Measurements from ENCODE around the gene SPATA24.

DNA sequence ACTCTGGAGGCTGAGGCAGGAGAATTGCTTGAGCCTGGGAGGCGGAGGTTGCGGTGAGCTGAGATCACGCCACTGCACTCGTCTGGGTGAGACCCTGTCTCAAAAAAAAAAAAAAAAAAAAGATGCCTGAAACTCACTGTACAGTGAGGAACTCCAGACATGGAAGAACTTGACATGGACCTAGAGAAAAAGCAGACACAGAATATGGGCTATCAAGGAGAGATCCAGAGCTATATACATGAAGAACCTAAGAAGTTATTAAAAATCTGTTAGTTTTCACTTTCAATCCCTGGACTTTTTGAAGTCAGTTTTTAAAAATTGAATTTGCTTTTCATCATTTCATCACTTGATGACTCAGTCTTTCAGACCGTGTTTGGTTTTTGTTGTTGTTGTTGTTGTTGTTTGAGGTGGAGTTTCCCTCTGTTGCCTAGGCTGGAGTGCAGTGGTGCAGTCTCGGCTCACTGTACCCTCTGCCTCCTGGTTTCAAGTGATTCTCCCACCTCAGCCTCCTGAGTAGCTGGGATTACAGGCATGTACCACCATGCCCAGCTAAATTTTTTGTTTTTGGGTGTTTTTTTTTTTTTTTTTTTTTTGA, 42.0 kb downstream of the SPATA24 start:
- no peak for TF ChIP-seq CHD2 (IDR thresholded peaks at IDR 0.05; ENCODE audit: low read depth, low read length)
- TF ChIP-seq SP2 (CRISPR knock-in tag; IDR thresholded peaks at IDR 0.05) = no peak
- TF ChIP-seq TAF1 (CRISPR knock-in tag; IDR thresholded peaks at IDR 0.05) = no peak
- TF ChIP-seq, protein P1, sequence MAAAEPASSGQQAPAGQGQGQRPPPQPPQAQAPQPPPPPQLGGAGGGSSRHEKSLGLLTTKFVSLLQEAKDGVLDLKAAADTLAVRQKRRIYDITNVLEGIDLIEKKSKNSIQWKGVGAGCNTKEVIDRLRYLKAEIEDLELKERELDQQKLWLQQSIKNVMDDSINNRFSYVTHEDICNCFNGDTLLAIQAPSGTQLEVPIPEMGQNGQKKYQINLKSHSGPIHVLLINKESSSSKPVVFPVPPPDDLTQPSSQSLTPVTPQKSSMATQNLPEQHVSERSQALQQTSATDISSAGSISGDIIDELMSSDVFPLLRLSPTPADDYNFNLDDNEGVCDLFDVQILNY (CRISPR knock-in tag; conservative IDR thresholded peaks at IDR 0.05) = no peak
- TF ChIP-seq CREM (IDR thresholded peaks at IDR 0.05) = no peak
- no peak for TF ChIP-seq CREM (CRISPR knock-in tag; IDR thresholded peaks at IDR 0.05)
- TF ChIP-seq, protein P2, sequence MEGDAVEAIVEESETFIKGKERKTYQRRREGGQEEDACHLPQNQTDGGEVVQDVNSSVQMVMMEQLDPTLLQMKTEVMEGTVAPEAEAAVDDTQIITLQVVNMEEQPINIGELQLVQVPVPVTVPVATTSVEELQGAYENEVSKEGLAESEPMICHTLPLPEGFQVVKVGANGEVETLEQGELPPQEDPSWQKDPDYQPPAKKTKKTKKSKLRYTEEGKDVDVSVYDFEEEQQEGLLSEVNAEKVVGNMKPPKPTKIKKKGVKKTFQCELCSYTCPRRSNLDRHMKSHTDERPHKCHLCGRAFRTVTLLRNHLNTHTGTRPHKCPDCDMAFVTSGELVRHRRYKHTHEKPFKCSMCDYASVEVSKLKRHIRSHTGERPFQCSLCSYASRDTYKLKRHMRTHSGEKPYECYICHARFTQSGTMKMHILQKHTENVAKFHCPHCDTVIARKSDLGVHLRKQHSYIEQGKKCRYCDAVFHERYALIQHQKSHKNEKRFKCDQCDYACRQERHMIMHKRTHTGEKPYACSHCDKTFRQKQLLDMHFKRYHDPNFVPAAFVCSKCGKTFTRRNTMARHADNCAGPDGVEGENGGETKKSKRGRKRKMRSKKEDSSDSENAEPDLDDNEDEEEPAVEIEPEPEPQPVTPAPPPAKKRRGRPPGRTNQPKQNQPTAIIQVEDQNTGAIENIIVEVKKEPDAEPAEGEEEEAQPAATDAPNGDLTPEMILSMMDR (CRISPR knock-in tag; IDR thresholded peaks at IDR 0.05) = no peak
- TF ChIP-seq, protein P3, sequence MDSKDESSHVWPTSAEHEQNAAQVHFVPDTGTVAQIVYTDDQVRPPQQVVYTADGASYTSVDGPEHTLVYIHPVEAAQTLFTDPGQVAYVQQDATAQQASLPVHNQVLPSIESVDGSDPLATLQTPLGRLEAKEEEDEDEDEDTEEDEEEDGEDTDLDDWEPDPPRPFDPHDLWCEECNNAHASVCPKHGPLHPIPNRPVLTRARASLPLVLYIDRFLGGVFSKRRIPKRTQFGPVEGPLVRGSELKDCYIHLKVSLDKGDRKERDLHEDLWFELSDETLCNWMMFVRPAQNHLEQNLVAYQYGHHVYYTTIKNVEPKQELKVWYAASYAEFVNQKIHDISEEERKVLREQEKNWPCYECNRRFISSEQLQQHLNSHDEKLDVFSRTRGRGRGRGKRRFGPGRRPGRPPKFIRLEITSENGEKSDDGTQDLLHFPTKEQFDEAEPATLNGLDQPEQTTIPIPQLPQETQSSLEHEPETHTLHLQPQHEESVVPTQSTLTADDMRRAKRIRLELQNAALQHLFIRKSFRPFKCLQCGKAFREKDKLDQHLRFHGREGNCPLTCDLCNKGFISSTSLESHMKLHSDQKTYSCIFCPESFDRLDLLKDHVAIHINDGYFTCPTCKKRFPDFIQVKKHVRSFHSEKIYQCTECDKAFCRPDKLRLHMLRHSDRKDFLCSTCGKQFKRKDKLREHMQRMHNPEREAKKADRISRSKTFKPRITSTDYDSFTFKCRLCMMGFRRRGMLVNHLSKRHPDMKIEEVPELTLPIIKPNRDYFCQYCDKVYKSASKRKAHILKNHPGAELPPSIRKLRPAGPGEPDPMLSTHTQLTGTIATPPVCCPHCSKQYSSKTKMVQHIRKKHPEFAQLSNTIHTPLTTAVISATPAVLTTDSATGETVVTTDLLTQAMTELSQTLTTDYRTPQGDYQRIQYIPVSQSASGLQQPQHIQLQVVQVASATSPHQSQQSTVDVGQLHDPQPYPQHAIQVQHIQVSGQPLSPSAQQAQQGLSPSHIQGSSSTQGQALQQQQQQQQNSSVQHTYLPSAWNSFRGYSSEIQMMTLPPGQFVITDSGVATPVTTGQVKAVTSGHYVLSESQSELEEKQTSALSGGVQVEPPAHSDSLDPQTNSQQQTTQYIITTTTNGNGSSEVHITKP (CRISPR knock-in tag; IDR thresholded peaks at IDR 0.05; ENCODE audit: low read depth) = no peak

Data from HepG2 (cell line).